GM12892 (cell line): ENCODE results near the gene AFMID.

Experiments
- POLR2A ChIP-seq: IDR thresholded peaks from 2 replicates; pipeline ENCODE4 v1.6.1; 2011; ENCODE audit warnings: low read depth, low read length, control low read depth
- POLR2AphosphoS5 ChIP-seq: IDR thresholded peaks from 2 replicates; pipeline ENCODE4 v1.6.1; 2011; ENCODE audit warnings: low read depth, low read length, control low read depth
- TAF1 ChIP-seq: IDR thresholded peaks from 2 replicates; pipeline ENCODE4 v1.6.1; 2011; ENCODE audit warnings: low read depth, mild to moderate bottlenecking, control low read depth, low read length, borderline replicate concordance

GRCh38 chr17:78240012-78240655 is 53.0 kb downstream of the AFMID start:
- TF ChIP-seq POLR2A (no peak), TAF1 (no peak), POLR2AphosphoS5 (no peak)
